GM18505 (cell line): ENCODE measurements around the gene WDFY3.

Experiments
- ATAC-seq: cut with Tn5 transposase; IDR thresholded peaks from one replicate; pipeline ENCODE4 v1.9.1; 2021; ENCODE audit not compliant: unreplicated experiment
- POLR2A ChIP-seq: IDR thresholded peaks from 4 replicates; pipeline ENCODE4 v1.6.1; 2011; ENCODE audit warnings: borderline replicate concordance; ENCODE audit not compliant: insufficient read depth, insufficient read length; ENCODE audit errors: extremely low read depth

WDFY3 gene

DNA sequence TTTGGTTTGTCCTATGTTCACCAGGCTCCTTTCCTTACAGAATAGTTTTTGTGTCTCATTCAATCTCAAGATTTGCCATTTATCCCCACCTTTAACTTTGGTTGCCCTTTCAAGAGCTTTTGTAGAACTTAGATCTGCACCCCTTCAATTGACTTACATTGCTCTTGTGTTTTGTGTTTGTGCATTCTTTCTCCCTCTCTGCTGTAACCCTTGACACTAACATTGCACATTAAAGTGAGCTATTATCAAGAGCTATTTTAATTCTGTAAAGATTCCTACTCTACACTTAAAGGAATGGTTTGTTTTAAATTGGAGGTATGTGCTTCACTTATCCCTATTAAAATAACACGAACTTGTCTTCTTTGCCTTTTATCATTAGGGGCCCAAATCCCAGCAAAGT lies 318.3 kb downstream of the WDFY3 start:
- ATAC-seq = no peak
- no peak for TF ChIP-seq POLR2A

DNA sequence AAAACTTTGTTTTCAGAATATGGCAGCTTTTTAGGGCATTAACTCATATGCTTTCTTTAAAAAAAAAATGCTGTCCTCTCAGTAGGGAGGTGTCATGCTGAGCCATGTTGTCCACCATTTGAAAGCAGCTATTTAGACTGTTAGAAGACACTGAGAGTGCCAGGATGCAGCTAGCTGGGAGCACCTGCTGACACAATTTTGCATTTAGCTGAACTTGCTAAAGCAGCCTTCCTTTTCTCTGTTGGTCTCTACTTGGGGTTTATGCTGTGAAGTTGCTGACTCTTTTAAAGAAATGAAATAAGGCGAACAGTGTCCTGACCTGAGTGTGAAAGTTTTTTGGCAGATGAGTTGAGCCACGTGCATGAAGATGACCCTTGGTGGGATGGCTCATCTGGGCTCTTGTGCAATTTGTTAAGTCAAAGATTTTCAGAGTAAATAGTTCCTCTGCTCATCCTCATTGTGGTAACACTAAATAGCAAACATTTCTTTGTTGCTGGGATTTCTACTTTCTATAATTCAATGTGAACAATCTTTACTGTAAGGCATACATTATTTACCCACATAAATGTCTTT lies 319.1 kb downstream of the WDFY3 start:
- TF ChIP-seq POLR2A = no peak
- no peak for ATAC-seq

DNA sequence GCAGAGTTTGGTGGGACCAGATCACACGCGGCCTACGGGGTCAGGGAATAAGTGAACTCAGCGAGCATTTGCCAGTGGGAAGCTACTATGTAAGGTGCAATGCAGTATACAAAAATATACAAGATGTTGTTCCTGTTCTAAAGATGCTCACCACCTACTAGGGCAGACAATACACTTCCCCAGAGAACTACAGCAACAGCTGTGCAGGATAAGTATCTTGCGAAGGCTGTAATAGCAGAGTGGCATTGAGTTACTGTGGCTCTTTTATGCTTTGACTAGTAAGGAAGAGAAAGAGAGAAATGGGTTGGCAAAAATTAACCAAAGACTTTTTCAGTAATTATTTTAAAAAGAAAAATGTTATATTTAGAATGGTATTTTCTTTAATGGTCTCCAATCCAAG lies 322.4 kb downstream of the WDFY3 start:
- TF ChIP-seq POLR2A = no peak
- no peak for ATAC-seq

DNA sequence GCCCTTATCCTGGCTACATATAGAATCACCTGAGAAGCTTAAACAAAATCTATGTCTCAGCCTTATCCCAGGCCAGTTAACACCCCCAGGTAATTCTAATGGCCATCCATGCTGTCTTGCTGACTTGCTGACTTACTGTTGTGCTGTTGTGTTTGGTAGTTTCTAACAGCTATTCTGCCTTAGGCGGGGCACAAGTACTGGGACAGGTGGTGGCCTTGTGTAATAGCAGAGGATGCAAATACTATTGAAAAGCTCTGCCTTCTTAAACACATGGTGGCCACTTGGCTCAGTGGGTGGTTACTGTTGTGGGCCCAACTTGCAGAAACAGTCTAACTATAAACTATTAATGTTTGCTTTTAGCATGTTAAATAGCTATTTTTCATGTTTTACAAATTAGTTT lies 327.3 kb downstream of the WDFY3 start:
- no peak for ATAC-seq
- TF ChIP-seq POLR2A = no peak

DNA sequence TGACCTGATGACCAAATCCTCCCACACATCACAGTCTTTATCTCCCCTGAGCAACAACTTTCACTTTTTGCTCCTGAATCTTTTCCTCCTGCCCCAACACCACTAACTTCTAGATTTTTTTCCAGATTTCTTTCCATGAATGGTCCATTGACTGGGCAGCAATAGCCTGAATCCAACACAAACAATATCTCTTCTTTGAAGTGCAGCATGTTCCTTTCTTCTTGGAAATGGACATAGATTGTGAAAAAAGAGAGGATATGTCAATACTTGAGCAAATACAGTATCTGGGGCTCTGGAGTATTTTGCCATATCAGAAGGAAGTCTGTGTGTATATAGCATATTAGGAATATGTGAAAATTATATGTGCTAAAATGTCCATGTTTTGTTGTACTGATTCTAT lies 328.4 kb downstream of the WDFY3 start:
- no peak for ATAC-seq
- TF ChIP-seq POLR2A = no peak

DNA sequence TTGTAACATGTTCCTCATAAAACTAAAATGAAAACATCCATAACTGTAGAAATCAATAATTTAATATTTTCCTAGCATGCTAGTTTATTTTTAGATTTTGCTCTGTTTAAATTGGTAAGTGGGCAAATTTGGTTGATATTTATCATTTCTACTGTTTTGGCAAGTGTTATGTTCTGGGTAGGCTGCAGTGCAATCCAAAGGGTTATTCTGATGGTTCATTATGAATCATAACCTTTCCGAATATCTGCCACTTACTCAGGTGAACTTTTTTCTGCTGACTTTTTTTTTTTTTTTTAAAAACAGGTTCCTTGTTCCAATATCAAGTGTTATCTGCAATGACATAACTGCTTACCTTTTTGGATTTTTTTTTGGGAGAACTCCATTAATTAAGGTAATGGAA lies 331.5 kb downstream of the WDFY3 start:
- no peak for TF ChIP-seq POLR2A
- no peak for ATAC-seq

DNA sequence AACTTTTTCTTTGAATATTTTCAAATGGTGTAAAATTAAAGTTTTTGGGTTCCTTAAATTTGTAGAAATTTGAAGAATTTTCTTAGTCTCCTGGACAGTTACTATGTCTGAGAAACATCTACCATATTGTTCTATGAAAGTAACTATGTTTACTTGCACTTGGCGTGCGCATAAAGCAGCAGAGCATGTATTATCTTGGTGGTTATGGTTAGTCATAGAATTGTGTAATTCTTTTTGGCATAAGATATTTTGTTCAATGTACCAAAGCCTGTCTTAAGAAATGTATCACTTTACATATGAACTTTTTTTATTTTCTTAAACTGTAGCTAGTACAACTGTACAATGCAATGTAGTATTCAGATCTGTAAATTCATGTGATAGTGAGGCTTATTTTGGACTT lies 334.4 kb downstream of the WDFY3 start:
- ATAC-seq = no peak
- TF ChIP-seq POLR2A = no peak

DNA sequence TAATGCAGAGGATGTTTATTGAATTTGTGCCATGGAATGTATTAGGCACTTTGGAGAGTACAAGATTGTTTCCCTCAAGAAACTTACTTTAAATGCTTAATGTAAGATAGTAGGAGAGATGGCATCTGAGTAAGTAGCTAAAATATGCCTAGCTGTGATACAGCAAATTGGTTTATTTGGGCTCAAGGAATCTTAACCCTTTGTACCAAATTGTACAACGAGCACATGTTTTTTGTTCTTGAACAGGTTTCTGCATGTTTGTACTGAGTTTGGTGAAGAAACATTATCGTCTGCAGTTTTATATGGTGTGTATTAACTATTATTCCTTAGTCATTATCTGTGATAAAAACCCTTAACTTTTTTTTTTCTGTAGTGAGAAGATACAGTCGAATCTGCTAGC lies 334.9 kb downstream of the WDFY3 start:
- no peak for ATAC-seq
- TF ChIP-seq POLR2A = no peak

DNA sequence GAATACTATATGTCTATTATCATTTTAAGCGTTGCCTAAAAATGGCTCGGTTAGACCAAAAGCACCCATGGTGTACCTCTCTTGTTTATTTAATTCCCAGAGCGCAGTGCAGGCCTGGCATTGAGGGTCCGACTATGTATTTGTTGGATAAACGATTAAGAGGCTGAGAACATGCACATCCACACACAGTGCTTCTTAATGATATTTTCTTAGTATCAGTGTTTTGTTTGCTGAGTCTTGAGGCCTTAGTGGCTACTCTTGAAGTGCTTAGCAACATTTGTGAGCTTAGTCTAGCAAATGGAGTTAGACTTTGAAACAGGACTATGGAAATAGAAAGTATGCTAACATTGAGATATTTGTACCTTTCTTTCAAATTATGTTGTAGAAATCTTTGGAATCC lies 339.8 kb downstream of the WDFY3 start:
- ATAC-seq = no peak
- TF ChIP-seq POLR2A = no peak

DNA sequence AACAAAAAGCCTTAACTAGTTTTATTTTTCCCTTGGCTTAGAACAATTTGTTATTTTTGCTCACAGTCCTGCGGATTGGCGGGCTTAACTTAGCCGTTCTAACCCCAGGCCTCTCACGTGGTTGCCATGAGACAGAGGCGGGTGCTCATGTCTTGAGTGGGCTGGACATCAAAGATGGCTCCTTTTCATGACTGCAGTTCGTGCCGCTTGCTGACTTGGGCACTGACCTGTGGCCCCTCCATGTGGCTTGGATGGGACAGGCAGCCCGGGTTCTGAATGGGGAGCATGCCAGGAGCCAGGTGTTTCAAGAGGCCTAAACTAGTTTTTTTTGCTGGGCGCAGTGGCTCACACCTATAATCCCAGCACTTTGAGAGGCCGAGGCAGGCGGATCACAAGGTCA lies 342.8 kb downstream of the WDFY3 start:
- no peak for TF ChIP-seq POLR2A
- no peak for ATAC-seq

DNA sequence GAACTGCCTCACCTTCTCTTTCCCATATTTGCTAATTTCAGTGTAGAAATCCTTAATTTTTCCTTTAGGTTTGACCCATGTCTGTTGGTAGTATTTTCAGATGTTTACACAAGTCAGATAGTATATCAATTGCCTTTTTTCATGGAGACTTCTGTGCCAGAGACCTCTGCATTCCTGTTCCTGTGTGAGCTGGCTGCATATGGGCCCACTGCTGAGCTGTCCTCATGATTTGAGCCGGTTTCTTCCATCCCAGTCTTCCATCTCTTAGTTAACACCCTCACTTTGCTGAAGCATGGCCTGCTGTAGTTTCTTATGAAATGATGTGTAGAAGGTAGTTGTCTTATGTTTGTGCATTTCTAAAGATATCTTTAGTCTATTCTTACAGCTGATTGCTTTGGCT lies 343.5 kb downstream of the WDFY3 start:
- no peak for ATAC-seq
- no peak for TF ChIP-seq POLR2A
